ENCODE results near the gene RAET1G. TPM values are rescaled to one million over a fixed set of nuclear protein-coding genes. Genes with fewer than 3 reads are reported as not detected.
A peak's percentile ranks its signal among the peaks of the same experiment; 100 is the strongest.
"Not testable (repeated sequence)": the region's sequence is repeated elsewhere in the genome, so short reads cannot be mapped to it uniquely, and the experiment has no call there.

The RAET1G gene, protein sequence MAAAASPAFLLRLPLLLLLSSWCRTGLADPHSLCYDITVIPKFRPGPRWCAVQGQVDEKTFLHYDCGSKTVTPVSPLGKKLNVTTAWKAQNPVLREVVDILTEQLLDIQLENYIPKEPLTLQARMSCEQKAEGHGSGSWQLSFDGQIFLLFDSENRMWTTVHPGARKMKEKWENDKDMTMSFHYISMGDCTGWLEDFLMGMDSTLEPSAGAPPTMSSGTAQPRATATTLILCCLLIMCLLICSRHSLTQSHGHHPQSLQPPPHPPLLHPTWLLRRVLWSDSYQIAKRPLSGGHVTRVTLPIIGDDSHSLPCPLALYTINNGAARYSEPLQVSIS
- total RNA-seq (2012; rRNA removed) = 0.22 and 1.0 TPM in 2 replicates

DNA sequence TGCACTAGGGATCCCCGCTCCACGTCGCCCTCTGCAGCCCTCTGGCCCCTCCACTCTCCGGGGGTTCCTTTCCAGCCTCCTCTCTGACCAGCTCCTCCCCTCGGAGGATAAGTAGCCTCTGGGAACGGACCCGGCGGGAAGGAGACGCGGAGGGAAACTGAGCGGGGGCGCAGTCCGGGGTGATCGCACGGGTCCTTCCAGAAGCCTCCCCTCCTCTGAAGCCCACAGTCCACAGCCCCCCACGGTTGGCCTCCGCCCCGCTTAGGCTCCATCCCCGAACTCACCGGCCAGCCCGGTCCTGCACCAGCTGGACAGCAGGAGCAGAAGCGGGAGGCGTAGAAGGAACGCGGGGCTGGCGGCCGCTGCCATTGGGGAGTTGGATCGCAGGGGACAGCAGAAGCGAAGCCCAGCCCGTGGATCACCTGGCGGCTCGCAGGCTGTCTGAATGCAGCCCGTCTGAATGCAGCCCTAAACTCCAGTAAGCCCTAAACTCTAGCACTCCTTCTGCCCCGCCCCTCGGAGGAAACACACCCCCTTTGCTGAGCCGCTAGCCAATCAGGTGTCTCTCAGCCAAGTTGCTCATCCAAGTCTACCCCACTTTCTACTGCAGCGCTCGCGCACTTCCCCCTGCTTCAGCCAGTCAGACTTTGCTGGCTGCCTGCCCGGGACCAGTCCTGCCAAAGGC is at the start of gene RAET1G:
Gene RAET1G, minus strand, starts transcription at position 480 of the 685 bp plus-strand sequence. Its CDS starts 111 bp downstream, at position 369.
- H3K9me3 ChIP-seq (replicated peaks; ENCODE audit: low read length) = no peaks in the 10 kb centered on the region
- no peaks in the 10 kb centered on the region for H3K36me3 ChIP-seq (ENCODE audit: insufficient read depth, low read length)
- peaks cover 16% of the 10 kb centered on the region for H3K4me1 ChIP-seq (ENCODE audit: control insufficient read depth, insufficient read depth, low read length)
- H3K4me2 ChIP-seq (ENCODE audit: low read length) = peak within 1 kb of the TSS; percentile 99
- H3K4me3 ChIP-seq (ENCODE audit: low read length) = peak within 1 kb of the TSS; percentile 80
- peaks cover 15% of the 10 kb centered on the region for H3K27me3 ChIP-seq (ENCODE audit: control insufficient read depth, insufficient read depth, low read length)
- peak within 1 kb of the TSS; percentile 51 for H3K9ac ChIP-seq (ENCODE audit: low read depth, low read length)

- H3K4me1 ChIP-seq (ENCODE audit: control insufficient read depth, insufficient read depth, low read length) = peaks cover 7% of the 10 kb centered on the region
- no peak overlapping the region for H3K4me2 ChIP-seq (ENCODE audit: low read length)
- H3K36me3 ChIP-seq (ENCODE audit: insufficient read depth, low read length) = no peaks in the 10 kb centered on the region
- no peak overlapping the region for H3K4me3 ChIP-seq (ENCODE audit: low read length)
- H3K9ac ChIP-seq (ENCODE audit: low read depth, low read length) = no peak overlapping the region
- peaks cover 22% of the 10 kb centered on the region for H3K27me3 ChIP-seq (ENCODE audit: control insufficient read depth, insufficient read depth, low read length)
- H3K9me3 ChIP-seq (replicated peaks; ENCODE audit: low read length) = no peaks in the 10 kb centered on the region
Measured at GRCh38 chr6:149969635-149970034, 46.7 kb upstream of the RAET1G start.

DNA sequence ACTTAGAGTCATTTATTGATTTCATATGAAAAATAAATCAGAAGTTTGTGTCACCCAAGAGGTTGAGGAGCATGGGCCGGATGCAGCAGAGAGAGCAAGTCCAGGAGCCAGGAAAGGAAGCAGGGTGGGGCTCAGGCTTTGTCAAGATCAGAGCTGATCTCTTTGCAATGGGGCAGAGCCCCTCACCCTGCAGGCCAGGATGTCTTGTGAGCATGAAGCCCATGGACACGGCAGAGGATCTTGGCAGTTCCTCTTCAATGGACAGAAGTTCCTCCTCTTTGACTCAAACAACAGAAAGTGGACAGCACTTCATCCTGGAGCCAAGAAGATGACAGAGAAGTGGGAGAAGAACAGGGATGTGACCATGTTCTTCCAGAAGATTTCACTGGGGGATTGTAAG is 46.0 kb upstream of the RAET1G start:
- H3K4me2 ChIP-seq (ENCODE audit: low read length); H3K4me3 ChIP-seq (ENCODE audit: low read length); H3K36me3 ChIP-seq (ENCODE audit: insufficient read depth, low read length); H3K9me3 ChIP-seq (replicated peaks; ENCODE audit: low read length); H3K9ac ChIP-seq (ENCODE audit: low read depth, low read length): not testable (repeated sequence)
- Histone ChIP-seq H3K4me1 (ENCODE audit: control insufficient read depth, insufficient read depth, low read length) (peaks cover 12% of the 10 kb centered on the region), H3K27me3 (ENCODE audit: control insufficient read depth, insufficient read depth, low read length) (peaks cover 23% of the 10 kb centered on the region)

GRCh38 chr6:149967999-149968398 is 45.1 kb upstream of the RAET1G start:
- Histone ChIP-seq H3K27me3 (ENCODE audit: control insufficient read depth, insufficient read depth, low read length) (peaks cover 22% of the 10 kb centered on the region), H3K4me1 (ENCODE audit: control insufficient read depth, insufficient read depth, low read length) (peaks cover 21% of the 10 kb centered on the region)
- H3K9me3 ChIP-seq (replicated peaks; ENCODE audit: low read length); H3K36me3 ChIP-seq (ENCODE audit: insufficient read depth, low read length); H3K9ac ChIP-seq (ENCODE audit: low read depth, low read length); H3K4me2 ChIP-seq (ENCODE audit: low read length); H3K4me3 ChIP-seq (ENCODE audit: low read length): not testable (repeated sequence)

DNA sequence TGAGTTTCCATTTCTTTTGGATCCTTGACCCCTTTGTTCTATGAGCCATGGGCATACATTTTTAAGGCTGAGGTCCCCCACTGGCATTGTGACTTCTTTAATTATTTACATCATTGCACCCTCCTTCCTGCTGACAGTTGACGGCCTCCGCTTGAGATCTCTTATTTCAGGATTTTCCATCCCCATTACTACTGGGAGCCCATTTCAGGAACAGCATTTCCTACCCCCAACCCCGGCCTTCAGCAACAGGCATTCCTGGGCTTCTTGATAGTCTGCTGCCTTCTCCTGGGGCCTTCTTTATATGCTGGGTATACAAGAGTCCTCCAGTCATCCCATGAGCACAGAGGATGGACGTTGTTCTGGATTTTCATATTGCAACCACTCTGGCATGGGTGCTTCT is 44.7 kb upstream of the RAET1G start:
- Histone ChIP-seq H3K4me1 (ENCODE audit: control insufficient read depth, insufficient read depth, low read length) (peaks cover 25% of the 10 kb centered on the region), H3K4me3 (ENCODE audit: low read length) (no peak overlapping the region), H3K9ac (ENCODE audit: low read depth, low read length) (no peak overlapping the region), H3K36me3 (ENCODE audit: insufficient read depth, low read length) (no peaks in the 10 kb centered on the region), H3K4me2 (ENCODE audit: low read length) (no peak overlapping the region), H3K27me3 (ENCODE audit: control insufficient read depth, insufficient read depth, low read length) (peaks cover 22% of the 10 kb centered on the region), H3K9me3 (replicated peaks; ENCODE audit: low read length) (no peaks in the 10 kb centered on the region)

GRCh38 chr6:149966319-149966718 is 43.4 kb upstream of the RAET1G start:
- not testable (repeated sequence) for H3K4me2 ChIP-seq (ENCODE audit: low read length); H3K36me3 ChIP-seq (ENCODE audit: insufficient read depth, low read length); H3K4me3 ChIP-seq (ENCODE audit: low read length); H3K9ac ChIP-seq (ENCODE audit: low read depth, low read length); H3K9me3 ChIP-seq (replicated peaks; ENCODE audit: low read length)
- Histone ChIP-seq H3K4me1 (ENCODE audit: control insufficient read depth, insufficient read depth, low read length) (peaks cover 25% of the 10 kb centered on the region), H3K27me3 (ENCODE audit: control insufficient read depth, insufficient read depth, low read length) (peaks cover 22% of the 10 kb centered on the region)

GRCh38 chr6:149965194-149966020 is 42.5 kb upstream of the RAET1G start:
- no peaks in the 10 kb centered on the region for H3K36me3 ChIP-seq (ENCODE audit: insufficient read depth, low read length)
- peak overlapping the region; percentile 87 for H3K9ac ChIP-seq (ENCODE audit: low read depth, low read length)
- H3K4me2 ChIP-seq (ENCODE audit: low read length) = peak overlapping the region; percentile 99
- H3K4me1 ChIP-seq (ENCODE audit: control insufficient read depth, insufficient read depth, low read length) = peaks cover 25% of the 10 kb centered on the region
- peak overlapping the region; percentile 85 for H3K4me3 ChIP-seq (ENCODE audit: low read length)
- H3K9me3 ChIP-seq (replicated peaks; ENCODE audit: low read length) = no peaks in the 10 kb centered on the region
- H3K27me3 ChIP-seq (ENCODE audit: control insufficient read depth, insufficient read depth, low read length) = peaks cover 26% of the 10 kb centered on the region

GRCh38 chr6:149964308-149965193 is 41.6 kb upstream of the RAET1G start:
- no peaks in the 10 kb centered on the region for H3K36me3 ChIP-seq (ENCODE audit: insufficient read depth, low read length)
- no peaks in the 10 kb centered on the region for H3K9me3 ChIP-seq (replicated peaks; ENCODE audit: low read length)
- peak overlapping the region; percentile 87 for H3K9ac ChIP-seq (ENCODE audit: low read depth, low read length)
- peaks cover 28% of the 10 kb centered on the region for H3K27me3 ChIP-seq (ENCODE audit: control insufficient read depth, insufficient read depth, low read length)
- peaks cover 25% of the 10 kb centered on the region for H3K4me1 ChIP-seq (ENCODE audit: control insufficient read depth, insufficient read depth, low read length)
- H3K4me3 ChIP-seq (ENCODE audit: low read length) = peak overlapping the region; percentile 85
- peak overlapping the region; percentile 99 for H3K4me2 ChIP-seq (ENCODE audit: low read length)

- H3K4me1 ChIP-seq (ENCODE audit: control insufficient read depth, insufficient read depth, low read length) = peaks cover 25% of the 10 kb centered on the region
- H3K9ac ChIP-seq (ENCODE audit: low read depth, low read length) = peak within 1 kb of the TSS; percentile 87
- peak within 1 kb of the TSS; percentile 85 for H3K4me3 ChIP-seq (ENCODE audit: low read length)
- peak within 1 kb of the TSS; percentile 99 for H3K4me2 ChIP-seq (ENCODE audit: low read length)
- no peaks in the 10 kb centered on the region for H3K9me3 ChIP-seq (replicated peaks; ENCODE audit: low read length)
- H3K36me3 ChIP-seq (ENCODE audit: insufficient read depth, low read length) = no peaks in the 10 kb centered on the region
- H3K27me3 ChIP-seq (ENCODE audit: control insufficient read depth, insufficient read depth, low read length) = peaks cover 34% of the 10 kb centered on the region
Measured at GRCh38 chr6:149963462-149964307, 40.8 kb upstream of the RAET1G start, which contains the start of gene ULBP1. ULBP1 (plus strand) TSS chr6:149963943; CDS start chr6:149964050, 107 bp downstream.

- Histone ChIP-seq H3K4me2 (ENCODE audit: low read length) (peak overlapping the region; percentile 99), H3K27me3 (ENCODE audit: control insufficient read depth, insufficient read depth, low read length) (peaks cover 36% of the 10 kb centered on the region), H3K9me3 (replicated peaks; ENCODE audit: low read length) (no peaks in the 10 kb centered on the region), H3K4me3 (ENCODE audit: low read length) (peak overlapping the region; percentile 85), H3K9ac (ENCODE audit: low read depth, low read length) (peak overlapping the region; percentile 87), H3K4me1 (ENCODE audit: control insufficient read depth, insufficient read depth, low read length) (peaks cover 25% of the 10 kb centered on the region), H3K36me3 (ENCODE audit: insufficient read depth, low read length) (no peaks in the 10 kb centered on the region)
Measured at GRCh38 chr6:149963212-149963461, 40.2 kb upstream of the RAET1G start.

Data from skeletal muscle satellite cell (primary cell).